ENCODE data around the gene DGKB. TPM values are rescaled to one million over a fixed set of nuclear protein-coding genes. Genes with fewer than 3 reads are reported as not detected.

Gene DGKB
- polyA plus RNA-seq, 1 experiment: 0.04 TPM

GRCh38 chr7:14368285-14368684 lies 534.3 kb downstream of the DGKB start:
- H3K27ac ChIP-seq (ENCODE audit: low read depth, low read length): no peak overlapping the region
- TF ChIP-seq CTCF (IDR thresholded peaks at IDR 0.05; ENCODE audit: low read depth, low read length): no peak
- ChIA-PET CTCF (no interaction called here), POLR2A (no interaction called here)
- DNase-seq (ENCODE audit: low read depth, low spot score): no peak
- no peaks in the 10 kb centered on the region for H3K27me3 ChIP-seq (ENCODE audit: control insufficient read depth, insufficient read depth, low read length)
- H3K9me3 ChIP-seq (ENCODE audit: control insufficient read depth, insufficient read depth, low read length): no peaks in the 10 kb centered on the region
- H3K4me3 ChIP-seq (ENCODE audit: low read depth, low read length): no peak overlapping the region

- no peak for DNase-seq (ENCODE audit: low read depth, low spot score)
- TF ChIP-seq CTCF (IDR thresholded peaks at IDR 0.05; ENCODE audit: low read depth, low read length): no peak
- no peak overlapping the region for H3K27ac ChIP-seq (ENCODE audit: low read depth, low read length)
- POLR2A ChIA-PET: no interaction called here
- CTCF ChIA-PET: no interaction called here
- H3K4me3 ChIP-seq (ENCODE audit: low read depth, low read length): no peak overlapping the region
- H3K27me3 ChIP-seq (ENCODE audit: control insufficient read depth, insufficient read depth, low read length): no peaks in the 10 kb centered on the region
- H3K9me3 ChIP-seq (ENCODE audit: control insufficient read depth, insufficient read depth, low read length): no peaks in the 10 kb centered on the region
Observed at GRCh38 chr7:14351167-14351566, 551.4 kb downstream of the DGKB start.

- no peak for DNase-seq (ENCODE audit: low read depth, low spot score)
- H3K27ac ChIP-seq (ENCODE audit: low read depth, low read length): no peak overlapping the region
- no peak for TF ChIP-seq CTCF (IDR thresholded peaks at IDR 0.05; ENCODE audit: low read depth, low read length)
- CTCF ChIA-PET: no interaction called here
- POLR2A ChIA-PET: no interaction called here
- no peaks in the 10 kb centered on the region for H3K27me3 ChIP-seq (ENCODE audit: control insufficient read depth, insufficient read depth, low read length)
- no peaks in the 10 kb centered on the region for H3K9me3 ChIP-seq (ENCODE audit: control insufficient read depth, insufficient read depth, low read length)
- H3K4me3 ChIP-seq (ENCODE audit: low read depth, low read length): no peak overlapping the region
Observed at GRCh38 chr7:14341200-14341775, 561.3 kb downstream of the DGKB start.

DNA sequence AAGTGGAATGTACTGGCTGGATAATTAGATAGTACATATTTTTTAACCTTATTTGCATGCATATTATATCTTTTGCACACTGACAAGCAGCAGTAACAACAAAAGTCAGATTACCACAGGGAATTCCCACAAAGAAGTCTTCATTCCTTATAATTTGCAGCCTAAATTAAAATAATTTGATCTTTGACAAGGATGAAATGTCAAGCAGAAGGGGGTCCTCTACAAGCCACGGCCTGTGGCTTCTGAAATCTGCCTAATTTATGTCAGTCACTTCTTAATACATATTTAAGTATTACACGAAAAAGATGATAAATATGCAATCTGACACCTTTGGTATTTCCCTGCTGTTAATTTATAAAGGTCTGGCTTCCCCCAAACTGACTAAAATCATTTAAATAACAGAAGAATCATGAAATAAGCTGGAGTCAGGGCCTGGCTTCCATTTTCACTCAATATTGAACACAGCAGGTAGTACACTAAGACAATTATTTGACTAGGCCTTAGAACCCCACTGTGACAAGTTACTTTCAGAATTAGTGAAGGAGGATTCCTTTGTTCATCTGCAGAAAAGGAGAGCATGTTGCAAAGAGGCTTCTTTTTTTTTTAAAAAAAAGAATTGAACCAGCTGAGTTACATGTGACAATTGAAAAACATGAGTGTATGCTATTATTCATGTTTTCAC lies 562.0 kb downstream of the DGKB start:
- Histone ChIP-seq H3K27me3 (ENCODE audit: control insufficient read depth, insufficient read depth, low read length) (no peaks in the 10 kb centered on the region), H3K27ac (ENCODE audit: low read depth, low read length) (no peak overlapping the region), H3K9me3 (ENCODE audit: control insufficient read depth, insufficient read depth, low read length) (no peaks in the 10 kb centered on the region), H3K4me3 (ENCODE audit: low read depth, low read length) (no peak overlapping the region)
- CTCF ChIA-PET: no interaction called here
- POLR2A ChIA-PET: no interaction called here
- no peak for DNase-seq (ENCODE audit: low read depth, low spot score)
- no peak for TF ChIP-seq CTCF (IDR thresholded peaks at IDR 0.05; ENCODE audit: low read depth, low read length)

- Histone ChIP-seq H3K27me3 (ENCODE audit: control insufficient read depth, insufficient read depth, low read length) (no peaks in the 10 kb centered on the region), H3K27ac (ENCODE audit: low read depth, low read length) (no peak overlapping the region), H3K4me3 (ENCODE audit: low read depth, low read length) (no peak overlapping the region), H3K9me3 (ENCODE audit: control insufficient read depth, insufficient read depth, low read length) (no peaks in the 10 kb centered on the region)
- TF ChIP-seq CTCF (IDR thresholded peaks at IDR 0.05; ENCODE audit: low read depth, low read length): no peak
- ChIA-PET POLR2A (no interaction called here), CTCF (no interaction called here)
- DNase-seq (ENCODE audit: low read depth, low spot score): no peak
Observed at GRCh38 chr7:14339861-14340260, 562.7 kb downstream of the DGKB start.

Data from AG04450 (cell line).